Right lobe of liver (tissue), 6 donors: ENCODE measurements around the gene FOXP2. TPM values are rescaled to one million over a fixed set of nuclear protein-coding genes. Genes with fewer than 3 reads are reported as not detected.
"Not testable (repeated sequence)": the region's sequence is repeated elsewhere in the genome, so short reads cannot be mapped to it uniquely, and the experiment has no call there.

ENCODE experiments used
- ATAC-seq, 4 donors: fragments of 200-7000 bp; cut with Tn5 transposase; one replicate each; pipeline ENCODE4 v1.9.1; 2020; ENCODE audit warnings: mild to moderate bottlenecking in 4 of 4, moderate library complexity in 4 of 4
- DNase-seq, 3 donors: peaks; one replicate each; pipeline ENCODE4 v3.0.0-alpha.2; 2020
- H3K27ac ChIP-seq, 3 donors: fragments of 200-600 bp; one replicate each; pipeline ENCODE4 v1.8.0; 2022
- H3K27me3 ChIP-seq, 2 donors: fragments of 200-600 bp; one replicate each; pipeline ENCODE4 v1.8.0; 2022
- H3K36me3 ChIP-seq, 4 donors: fragments of 200-600 bp; sonication (generic) in 1 of 4; one replicate each; pipeline versions ENCODE4 v1.5.1 to v1.8.0; 2017 to 2022; ENCODE audit warnings: control low read depth in 1 of 4
- H3K4me1 ChIP-seq, 4 donors: fragments of 200-600 bp; sonication (generic) in 1 of 4; one replicate each; pipeline versions ENCODE4 v1.5.1 to v1.8.0; 2017 to 2022; ENCODE audit warnings: control low read depth in 1 of 4
- H3K4me3 ChIP-seq, 3 donors: fragments of 200-600 bp; one replicate each; pipeline ENCODE4 v1.8.0; 2022
- H3K9me3 ChIP-seq, 4 donors: fragments of 200-600 bp; sonication (generic) in 1 of 4; one replicate each; pipeline versions ENCODE4 v1.5.1 to v1.8.0; 2017 to 2022; ENCODE audit warnings: control low read depth in 1 of 4
- POLR2A ChIP-seq: fragments of 450-650 bp; IDR thresholded peaks from one replicate; pipeline ENCODE4 v1.6.1; 2017; ENCODE audit warnings: antibody characterized with exemption, mild to moderate bottlenecking
- WGBS: methylation state at CpG from one replicate; pipeline ENCODE4 v1.1.6; 2018; ENCODE audit warnings: low coverage, low lambda C conversion rate; ENCODE audit not compliant: insufficient coverage; ENCODE audit errors: missing lambda C conversion rate; 5-methylcytosine and 5-hydroxymethylcytosine counted together
- intact Hi-C, 2 donors: fragments of 100-400 bp; cut with DNase I; formaldehyde crosslinking; loops; one replicate each; pipeline versions ENCODE4 v1.11.2 to v1.14.1; 2022
- total RNA-seq, 6 experiments: library from RNA; depleted of rRNA in 2 of 6; stranded (reverse); fragments of >200 nt in 2 of 6; fragmentation: NEBNext Ultra II Directional in 3 of 6; extraction: Animal tissue kit (Norgen Biotek cat#: 25700) in 3 of 6; gene quantifications; one replicate each; pipeline versions ENCODE4 v1.1.0 to v1.2.4, GENCODE V29; 2016 to 2023
- TF ChIP-seq, protein P1 (sequence below), 4 donors: fragments of 200-600 bp in 3 of 4; fragments of 450-650 bp in 1 of 4; IDR thresholded peaks; one replicate each; pipeline versions ENCODE4 v1.5.1 to v1.8.0; 2016 to 2022; ENCODE audit warnings: antibody characterized with exemption in 4 of 4, mild to moderate bottlenecking in 2 of 4
- donor health status: DM: no; HTN: yes; CAD: no.
- donor health status: DM: no; HTN: no; CAD: no.
- donor health status: DM: no; HTN: no; CAD: no.
- donor health status: DM: no; HTN: yes; CAD: no.
- donor health status: DM: no; HTN: yes; CAD: no.

Gene FOXP2
- total RNA-seq, 6 experiments from 2014 or later: 2.9 to 8.3 (median 4.4) TPM

DNA sequence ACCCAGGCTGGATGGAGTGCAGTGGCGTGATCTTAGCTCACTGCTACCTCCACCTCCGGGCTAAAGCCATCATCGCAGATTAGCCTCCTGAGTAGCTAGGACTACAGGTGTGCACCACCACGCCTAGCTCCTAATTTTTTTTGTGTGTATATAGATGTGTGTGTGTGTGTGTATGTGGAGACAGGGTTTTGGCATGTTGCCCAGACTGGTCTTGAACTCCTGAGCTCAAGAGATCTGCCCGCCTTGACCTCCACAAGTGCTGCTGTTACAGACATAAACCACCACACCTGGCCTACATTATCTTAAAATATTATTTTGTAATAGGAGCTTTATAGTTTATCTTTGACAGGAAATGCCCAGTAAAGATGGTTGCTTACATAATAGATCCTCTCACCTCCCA lies 25.0 kb downstream of the FOXP2 start:
- intact Hi-C loops: no loop called here
- Histone ChIP-seq H3K27ac (no peak overlapping the region), H3K36me3 (no peaks in the 10 kb centered on the region), H3K9me3 (peaks cover 0 to 3% (median 0%) of the 10 kb centered on the region in 4 donors), H3K4me1 (no peaks in the 10 kb centered on the region), H3K4me3 (no peak overlapping the region), H3K27me3 (no peaks in the 10 kb centered on the region)
- no peak for DNase-seq
- no peak for ATAC-seq
- TF ChIP-seq, protein P1, sequence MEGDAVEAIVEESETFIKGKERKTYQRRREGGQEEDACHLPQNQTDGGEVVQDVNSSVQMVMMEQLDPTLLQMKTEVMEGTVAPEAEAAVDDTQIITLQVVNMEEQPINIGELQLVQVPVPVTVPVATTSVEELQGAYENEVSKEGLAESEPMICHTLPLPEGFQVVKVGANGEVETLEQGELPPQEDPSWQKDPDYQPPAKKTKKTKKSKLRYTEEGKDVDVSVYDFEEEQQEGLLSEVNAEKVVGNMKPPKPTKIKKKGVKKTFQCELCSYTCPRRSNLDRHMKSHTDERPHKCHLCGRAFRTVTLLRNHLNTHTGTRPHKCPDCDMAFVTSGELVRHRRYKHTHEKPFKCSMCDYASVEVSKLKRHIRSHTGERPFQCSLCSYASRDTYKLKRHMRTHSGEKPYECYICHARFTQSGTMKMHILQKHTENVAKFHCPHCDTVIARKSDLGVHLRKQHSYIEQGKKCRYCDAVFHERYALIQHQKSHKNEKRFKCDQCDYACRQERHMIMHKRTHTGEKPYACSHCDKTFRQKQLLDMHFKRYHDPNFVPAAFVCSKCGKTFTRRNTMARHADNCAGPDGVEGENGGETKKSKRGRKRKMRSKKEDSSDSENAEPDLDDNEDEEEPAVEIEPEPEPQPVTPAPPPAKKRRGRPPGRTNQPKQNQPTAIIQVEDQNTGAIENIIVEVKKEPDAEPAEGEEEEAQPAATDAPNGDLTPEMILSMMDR (IDR thresholded peaks at IDR 0.05): no peak
- TF ChIP-seq POLR2A: no peak
- 91% methylated on average over 5 of the region's 5 CpGs for WGBS

DNA sequence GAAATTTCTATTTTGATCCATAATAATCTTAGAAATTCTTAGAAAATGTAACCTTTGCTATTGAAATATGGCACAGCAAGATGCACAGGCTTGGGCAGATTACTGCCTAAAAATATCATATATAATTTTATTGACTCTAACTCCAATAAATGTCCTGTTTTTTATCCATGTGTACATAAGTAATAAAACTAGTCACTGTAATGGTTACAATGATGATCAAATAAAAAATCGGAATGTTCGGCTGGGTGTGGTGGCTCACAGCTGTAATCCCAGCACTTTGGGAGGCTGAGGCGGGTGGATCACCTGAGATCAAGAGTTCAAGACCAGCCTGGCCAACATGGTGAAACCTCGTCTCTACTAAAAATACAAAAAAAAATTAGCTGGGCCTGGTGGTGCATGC lies 26.3 kb downstream of the FOXP2 start:
- ATAC-seq: not testable (repeated sequence)

DNA sequence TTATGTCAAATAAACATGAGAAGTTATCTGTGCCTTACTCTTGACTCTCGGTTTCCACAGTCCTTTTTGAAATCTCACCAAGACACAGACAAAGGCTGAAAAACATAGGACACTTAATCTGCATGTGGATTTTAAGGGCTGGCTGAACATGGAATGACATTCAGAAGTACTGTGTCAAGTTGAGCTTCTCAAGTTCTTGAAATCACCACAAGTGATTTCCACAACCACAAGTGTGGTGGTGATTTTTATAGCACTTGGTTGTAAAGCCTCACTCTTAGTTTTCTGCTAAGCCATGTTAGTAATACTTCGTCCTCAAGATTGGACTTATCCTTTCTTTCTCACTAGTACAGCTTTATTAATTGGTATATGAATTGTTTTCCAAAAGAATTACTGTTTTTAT lies 29.6 kb downstream of the FOXP2 start:
- no peak overlapping the region for H3K27ac ChIP-seq
- H3K4me3 ChIP-seq: no peak overlapping the region
- H3K9me3 ChIP-seq: peaks cover 0 to 3% (median 0%) of the 10 kb centered on the region in 4 donors
- H3K27me3 ChIP-seq: no peaks in the 10 kb centered on the region
- intact Hi-C loops: no loop called here
- TF ChIP-seq, protein P1 (IDR thresholded peaks at IDR 0.05): no peak
- no peak for TF ChIP-seq POLR2A
- no peak for ATAC-seq
- no peaks in the 10 kb centered on the region for H3K4me1 ChIP-seq
- H3K36me3 ChIP-seq: no peaks in the 10 kb centered on the region
- no peak for DNase-seq
- WGBS: 83% methylated on average over 2 of the region's 2 CpGs

More for the DNA sequence above, 26.3 kb downstream of the FOXP2 start:
- H3K4me1 ChIP-seq, H3K9me3 ChIP-seq, H3K27ac ChIP-seq, intact Hi-C loops, H3K27me3 ChIP-seq, H3K36me3 ChIP-seq, DNase-seq, H3K4me3 ChIP-seq: not testable (repeated sequence)
- 95% methylated on average over 4 of the region's 4 CpGs for WGBS

DNA sequence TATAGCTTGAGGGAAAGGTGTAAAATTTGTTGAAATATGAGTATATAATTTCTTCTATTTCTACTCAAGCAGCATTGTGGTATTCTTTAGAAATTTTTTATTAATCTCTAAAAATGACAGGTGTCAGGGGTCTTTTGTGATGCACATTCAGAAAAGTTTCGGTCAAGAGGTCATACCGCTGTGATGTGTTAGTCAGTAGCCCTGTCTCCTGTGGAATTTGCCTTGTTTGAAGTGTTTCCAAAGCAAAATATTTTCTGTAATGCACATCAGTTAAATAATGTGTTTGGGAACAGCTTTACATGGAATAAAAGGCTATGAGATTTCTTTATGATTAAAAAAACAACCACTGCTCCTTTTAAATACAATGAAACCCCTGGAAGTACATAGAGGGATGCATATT lies 35.8 kb downstream of the FOXP2 start:
- 89% methylated on average over 2 of the region's 2 CpGs for WGBS
- DNase-seq (no peak), ATAC-seq (no peak)
- intact Hi-C loops: no loop called here
- Histone ChIP-seq H3K27ac (no peak overlapping the region), H3K9me3 (no peaks in the 10 kb centered on the region), H3K4me3 (no peak overlapping the region), H3K27me3 (no peaks in the 10 kb centered on the region), H3K4me1 (no peaks in the 10 kb centered on the region), H3K36me3 (no peaks in the 10 kb centered on the region)
- TF ChIP-seq POLR2A: no peak
- TF ChIP-seq, protein P1 (IDR thresholded peaks at IDR 0.05): no peak

DNA sequence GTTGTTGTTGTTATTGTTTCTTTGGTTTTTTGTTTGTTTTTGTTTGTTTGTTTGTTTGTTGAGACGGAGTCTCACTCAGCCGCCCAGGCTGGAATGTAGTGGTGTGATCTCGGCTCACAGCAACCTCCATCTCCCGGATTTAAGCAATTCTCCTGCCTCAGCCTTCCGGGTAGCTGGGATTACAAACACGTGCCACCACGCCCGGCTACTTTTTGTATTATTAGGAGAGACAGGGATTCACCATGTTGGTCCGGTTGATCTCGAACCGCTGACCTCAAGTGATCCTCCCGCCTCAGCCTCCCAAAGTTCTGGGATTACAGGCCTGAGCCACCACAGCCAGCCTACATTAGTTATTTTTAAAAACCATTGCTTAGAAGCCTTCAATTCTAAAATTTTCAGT lies 45.0 kb downstream of the FOXP2 start:
- ATAC-seq (no peak), DNase-seq (no peak)
- TF ChIP-seq POLR2A: no peak
- TF ChIP-seq, protein P1 (IDR thresholded peaks at IDR 0.05): no peak
- intact Hi-C loops: no loop called here
- 92% methylated on average over 5 of the region's 12 CpGs for WGBS
- Histone ChIP-seq H3K4me3 (no peak overlapping the region), H3K27ac (no peak overlapping the region), H3K4me1 (no peaks in the 10 kb centered on the region), H3K9me3 (no peaks in the 10 kb centered on the region), H3K27me3 (no peaks in the 10 kb centered on the region), H3K36me3 (no peaks in the 10 kb centered on the region)
